H9 (cell line): ENCODE data around the gene PFDN1. TPM values are rescaled to one million over a fixed set of nuclear protein-coding genes. Genes with fewer than 3 reads are reported as not detected.

ENCODE experiments used
- DNase-seq: peaks from one replicate; pipeline ENCODE4 v3.0.0-alpha.2; 2017
- H2AFZ ChIP-seq: one replicate; pipeline ENCODE4 v1.6.1; 2013; ENCODE audit warnings: mild to moderate bottlenecking, low read length, control low read depth, moderate library complexity
- H2AK5ac ChIP-seq: 2 replicates; pipeline ENCODE4 v1.6.1; 2013; ENCODE audit warnings: low read length, control low read depth, mixed read lengths; ENCODE audit not compliant: insufficient read length
- H2BK120ac ChIP-seq: one replicate; pipeline ENCODE4 v1.6.1; 2013; ENCODE audit warnings: low read depth, mild to moderate bottlenecking, low read length, control low read depth, inconsistent platforms; ENCODE audit not compliant: poor library complexity, severe bottlenecking
- H2BK12ac ChIP-seq: 2 replicates; pipeline ENCODE4 v1.6.1; 2013; ENCODE audit warnings: low read length, control low read depth, mixed read lengths, low read depth; ENCODE audit not compliant: insufficient read length
- H2BK15ac ChIP-seq: 2 replicates; pipeline ENCODE4 v1.6.1; 2013; ENCODE audit warnings: low read depth, low read length, control low read depth
- H2BK20ac ChIP-seq: one replicate; pipeline ENCODE4 v1.6.1; 2013; ENCODE audit warnings: low read depth, mild to moderate bottlenecking, low read length, control low read depth, inconsistent platforms; ENCODE audit not compliant: poor library complexity, severe bottlenecking
- H2BK5ac ChIP-seq: 2 replicates; pipeline ENCODE4 v1.6.1; 2013; ENCODE audit warnings: low read length, control low read depth, mixed read lengths; ENCODE audit not compliant: insufficient read length
- H3K14ac ChIP-seq: 2 replicates; pipeline ENCODE4 v1.6.1; 2013; ENCODE audit warnings: low read length, control low read depth; ENCODE audit not compliant: insufficient read depth
- H3K18ac ChIP-seq: 2 replicates; pipeline ENCODE4 v1.6.1; 2013; ENCODE audit warnings: low read depth, mild to moderate bottlenecking, mixed read lengths, low read length, control low read depth; ENCODE audit not compliant: insufficient read length
- H3K23ac ChIP-seq: 2 replicates; pipeline ENCODE4 v1.6.1; 2013; ENCODE audit warnings: low read length, control low read depth, mixed read lengths, low read depth; ENCODE audit not compliant: insufficient read length
- H3K23me2 ChIP-seq: 2 replicates; pipeline ENCODE4 v1.6.1; 2013; ENCODE audit warnings: low read depth, mild to moderate bottlenecking, mixed read lengths, low read length, control low read depth; ENCODE audit not compliant: insufficient read length, poor library complexity, severe bottlenecking
- H3K27ac ChIP-seq: 2 replicates; pipeline ENCODE4 v1.5.1; 2013; ENCODE audit warnings: low read length, control low read depth, mixed read lengths, low read depth; ENCODE audit not compliant: insufficient read length
- H3K27me3 ChIP-seq: 2 replicates; pipeline ENCODE4 v1.6.1; 2013; ENCODE audit warnings: low read length, control low read depth, inconsistent platforms; ENCODE audit not compliant: insufficient read depth
- H3K4ac ChIP-seq: 2 replicates; pipeline ENCODE4 v1.6.1; 2013; ENCODE audit warnings: low read depth, mild to moderate bottlenecking, control low read depth, inconsistent platforms, low read length, moderate library complexity
- H3K4me1 ChIP-seq: 2 replicates; pipeline ENCODE4 v1.6.1; 2013; ENCODE audit warnings: low read length, control low read depth, inconsistent platforms; ENCODE audit not compliant: insufficient read depth
- H3K4me2 ChIP-seq: 2 replicates; pipeline ENCODE4 v1.6.1; 2013; ENCODE audit warnings: low read length, control low read depth, mixed read lengths; ENCODE audit not compliant: insufficient read length, insufficient read depth
- H3K56ac ChIP-seq: 2 replicates; pipeline ENCODE4 v1.6.1; 2013; ENCODE audit warnings: low read depth, mild to moderate bottlenecking, mixed read lengths, low read length, control low read depth; ENCODE audit not compliant: insufficient read length
- H3K79me1 ChIP-seq: 2 replicates; pipeline ENCODE4 v1.6.1; 2013; ENCODE audit warnings: low read depth, mild to moderate bottlenecking, moderate library complexity, low read length, control low read depth, inconsistent platforms; ENCODE audit not compliant: insufficient read depth, poor library complexity, severe bottlenecking
- H3K79me2 ChIP-seq: 2 replicates; pipeline ENCODE4 v1.6.1; 2013; ENCODE audit warnings: low read length, control low read depth, inconsistent platforms; ENCODE audit not compliant: insufficient read depth
- H3K9ac ChIP-seq: 2 replicates; pipeline ENCODE4 v1.6.1; 2013; ENCODE audit warnings: low read length, control low read depth, mixed read lengths; ENCODE audit not compliant: insufficient read length; ENCODE audit errors: extremely low read depth
- H3K9me3 ChIP-seq: one replicate; pipeline ENCODE4 v1.6.1; 2013; ENCODE audit warnings: low read depth, low read length, inconsistent platforms; ENCODE audit not compliant: control insufficient read depth
- H3T11ph ChIP-seq: one replicate; pipeline ENCODE4 v1.6.1; 2013; ENCODE audit warnings: mild to moderate bottlenecking, low read length, control low read depth, inconsistent platforms
- H4K20me1 ChIP-seq: one replicate; pipeline ENCODE4 v1.6.1; 2013; ENCODE audit not compliant: control insufficient read depth, insufficient read length, insufficient read depth
- H4K5ac ChIP-seq: 2 replicates; pipeline ENCODE4 v1.6.1; 2013; ENCODE audit warnings: low read depth, mild to moderate bottlenecking, mixed read lengths, low read length, control low read depth; ENCODE audit not compliant: insufficient read length
- H4K8ac ChIP-seq: replicated peaks from 2 replicates; pipeline ENCODE4 v1.6.1; 2013; ENCODE audit warnings: low read length, control low read depth, mixed read lengths, low read depth; ENCODE audit not compliant: insufficient read length
- H4K91ac ChIP-seq: 2 replicates; pipeline ENCODE4 v1.6.1; 2013; ENCODE audit warnings: low read depth, mild to moderate bottlenecking, moderate library complexity, mixed read lengths, low read length, control low read depth; ENCODE audit not compliant: insufficient read length
- H3K27ac Mint-ChIP-seq, 3 experiments: 2 replicates in 2 of 3; 3 replicates in 1 of 3; pipeline ENCODE4 v1.8.0; 2020 to 2021; ENCODE audit warnings: mixed read lengths in 3 of 3, mild to moderate bottlenecking in 1 of 3, moderate library complexity in 1 of 3
- H3K27me3 Mint-ChIP-seq: 2 replicates; pipeline ENCODE4 v1.8.0; 2021; ENCODE audit warnings: low read depth, mild to moderate bottlenecking, moderate library complexity, mixed read lengths
- H3K36me3 Mint-ChIP-seq, 3 experiments: 2 replicates in 2 of 3; 3 replicates in 1 of 3; pipeline ENCODE4 v1.8.0; 2020 to 2021; ENCODE audit warnings: low read depth in 3 of 3, mixed read lengths in 3 of 3; ENCODE audit not compliant: insufficient read depth in 1 of 3
- H3K4me1 Mint-ChIP-seq, 2 experiments: 2 replicates each; pipeline ENCODE4 v1.8.0; 2020; ENCODE audit warnings: mixed read lengths in 2 of 2
- H3K4me3 Mint-ChIP-seq, 2 experiments: 2 replicates in 1 of 2; 3 replicates in 1 of 2; pipeline ENCODE4 v1.8.0; 2020 to 2021; ENCODE audit warnings: mild to moderate bottlenecking in 2 of 2, mixed read lengths in 2 of 2, moderate library complexity in 1 of 2
- H3K9me3 Mint-ChIP-seq, 2 experiments: 2 replicates in 1 of 2; 3 replicates in 1 of 2; pipeline ENCODE4 v1.8.0; 2020; ENCODE audit warnings: mild to moderate bottlenecking in 2 of 2, mixed read lengths in 2 of 2, moderate library complexity in 1 of 2
- CTCF ChIP-seq: fragments of 200-600 bp; sonication (generic); conservative IDR thresholded peaks from 3 replicates; pipeline ENCODE4 v1.8.0; 2021; ENCODE audit warnings: antibody characterized with exemption, mild to moderate bottlenecking
- WGBS: extraction: QIAGEN DNeasy Blood & Tissue Kit; methylation state at CpG from one replicate; pipeline ENCODE4 v1.1.7; 2013; ENCODE audit warnings: missing lambda C conversion rate, low lambda C conversion rate, mixed read lengths; ENCODE audit not compliant: insufficient read length; ENCODE audit errors: extremely low coverage; 5-methylcytosine and 5-hydroxymethylcytosine counted together
- total RNA-seq: library from RNA; stranded (reverse); gene quantifications from 2 replicates; pipeline ENCODE4 v1.2.1, GENCODE V29; 2021

The PFDN1 gene
- total RNA-seq, 1 experiment from 2014 or later = 58.3 TPM

- no peak overlapping the region for H3K27ac ChIP-seq
These were observed 36.7 kb upstream of the PFDN1 start for GRCh38 chr5:140339636-140340035.

More at GRCh38 chr5:140339636-140340035, 36.7 kb upstream of the PFDN1 start:
- Histone ChIP-seq H3K18ac (no peak overlapping the region), H3K4ac (no peak overlapping the region), H3K79me1 (no peaks in the 10 kb centered on the region), H3K23ac (no peak overlapping the region), H2BK20ac (no peak overlapping the region), H4K5ac (no peak overlapping the region), H3K23me2 (no peaks in the 10 kb centered on the region), H3K4me2 (no peak overlapping the region), H2BK5ac (no peak overlapping the region), H3K79me2 (no peaks in the 10 kb centered on the region), H3K14ac (no peak overlapping the region), H2BK12ac (no peak overlapping the region), H3K4me1 (no peaks in the 10 kb centered on the region; the same call in 1 of the 2 replicates), H3T11ph (no peak overlapping the region), H4K8ac (no peak overlapping the region), H4K20me1 (no peaks in the 10 kb centered on the region), H3K9me3 (no peaks in the 10 kb centered on the region), H3K27me3 (no peaks in the 10 kb centered on the region), H3K9ac (no peak overlapping the region), H4K91ac (no peak overlapping the region), H2AK5ac (no peak overlapping the region), H2BK15ac (no peak overlapping the region), H3K56ac (no peak overlapping the region), H2AFZ (no peak overlapping the region), H2BK120ac (no peak overlapping the region)
- no peak overlapping the region for H3K4me3 Mint-ChIP-seq
- no peak overlapping the region for H3K27ac Mint-ChIP-seq
- no peaks in the 10 kb centered on the region for H3K9me3 Mint-ChIP-seq
- peaks cover 0 to 5% of the 10 kb centered on the region in 2 experiments; a peak in 2 of 4 replicates for H3K4me1 Mint-ChIP-seq
- no CpG with 5 or more reads among the region's 4 CpGs for WGBS
- no peaks in the 10 kb centered on the region; the same call in 1 of the 2 replicates for H3K27me3 Mint-ChIP-seq
- peaks cover 0 to 9% (median 0%) of the 10 kb centered on the region in 3 experiments; a peak in 3 of 7 replicates for H3K36me3 Mint-ChIP-seq
- no peak for TF ChIP-seq CTCF
- no peak for DNase-seq
